Stimulated activated CD4-positive, alpha-beta T cell treated with anti-CD3 and anti-CD28 coated beads, TNF-alpha, amount 100 ng/mL, for 1 hour (primary cell): Measurements from ENCODE around the gene AIDA.

Experiments used
- DNase-seq, 3 donors: peaks; one replicate each; pipeline ENCODE4 v3.0.0-alpha.2; 2020; ENCODE audit warnings: low read depth in 3 of 3, low spot score in 1 of 3

Gene AIDA

GRCh38 chr1:222653178-222653827, 59.0 kb downstream of the AIDA start:
- no peak for DNase-seq

- no peak for DNase-seq
Measured at GRCh38 chr1:222652676-222653075, 59.6 kb downstream of the AIDA start.

GRCh38 chr1:222644636-222644980, 67.7 kb downstream of the AIDA start:
- DNase-seq = no peak

- DNase-seq = peak; percentile 89 to 95 (median 92)
Measured at GRCh38 chr1:222643938-222644635, 68.2 kb downstream of the AIDA start.

- DNase-seq = no peak
Measured at GRCh38 chr1:222643606-222643937, 68.7 kb downstream of the AIDA start.

- DNase-seq = no peak
Measured at GRCh38 chr1:222642468-222642867, 69.8 kb downstream of the AIDA start.

GRCh38 chr1:222641269-222641948, 70.9 kb downstream of the AIDA start:
- DNase-seq = no peak

GRCh38 chr1:222634180-222635013, 77.9 kb downstream of the AIDA start:
- peak in 2 of 3 donors; percentile 40 to 54 for DNase-seq

- DNase-seq = no peak
Measured at GRCh38 chr1:222632749-222633148, 79.5 kb downstream of the AIDA start.

GRCh38 chr1:222631611-222632208, 80.6 kb downstream of the AIDA start:
- no peak for DNase-seq

GRCh38 chr1:222629921-222630535, 82.3 kb downstream of the AIDA start:
- DNase-seq = no peak

- no peak for DNase-seq
Measured at GRCh38 chr1:222627232-222627631, 85.1 kb downstream of the AIDA start.

- DNase-seq = no peak
Measured at GRCh38 chr1:222624214-222624613, 88.1 kb downstream of the AIDA start.

GRCh38 chr1:222623458-222623857, 88.8 kb downstream of the AIDA start:
- no peak for DNase-seq

GRCh38 chr1:222622765-222623164, 89.5 kb downstream of the AIDA start:
- no peak for DNase-seq

- no peak for DNase-seq
Measured at GRCh38 chr1:222620566-222620965, 91.7 kb downstream of the AIDA start.

- DNase-seq = no peak
Measured at GRCh38 chr1:222618880-222619596, 93.3 kb downstream of the AIDA start.
